GM18870 (cell line): ENCODE results near the gene VPS26B.
"Not testable (repeated sequence)": the region's sequence is repeated elsewhere in the genome, so short reads cannot be mapped to it uniquely, and the experiment has no call there.

Experiments used
- ATAC-seq: cut with Tn5 transposase; IDR thresholded peaks from one replicate; pipeline ENCODE4 v1.9.1; 2021; ENCODE audit warnings: moderate library complexity; ENCODE audit not compliant: unreplicated experiment

Gene VPS26B

DNA sequence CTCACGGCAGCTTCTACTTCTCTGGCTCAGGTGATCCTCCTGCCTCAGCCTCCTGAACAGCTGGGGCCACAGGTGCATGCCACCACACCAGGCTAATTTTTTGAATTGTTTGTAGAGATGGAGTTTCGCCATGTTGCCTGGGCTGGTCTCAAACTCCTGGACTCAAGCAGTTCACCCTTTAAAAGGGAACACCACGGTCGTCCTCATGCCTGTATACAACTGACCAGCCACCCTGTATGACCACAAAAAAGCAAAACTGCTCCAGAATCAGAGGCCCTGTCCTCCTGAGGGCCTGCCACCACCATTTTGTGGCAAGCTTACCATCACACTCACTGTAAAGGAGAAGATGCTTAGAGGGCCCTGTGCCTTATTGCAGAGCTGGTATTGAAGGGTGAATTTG lies 53.9 kb downstream of the VPS26B start:
- ATAC-seq, result no peak

DNA sequence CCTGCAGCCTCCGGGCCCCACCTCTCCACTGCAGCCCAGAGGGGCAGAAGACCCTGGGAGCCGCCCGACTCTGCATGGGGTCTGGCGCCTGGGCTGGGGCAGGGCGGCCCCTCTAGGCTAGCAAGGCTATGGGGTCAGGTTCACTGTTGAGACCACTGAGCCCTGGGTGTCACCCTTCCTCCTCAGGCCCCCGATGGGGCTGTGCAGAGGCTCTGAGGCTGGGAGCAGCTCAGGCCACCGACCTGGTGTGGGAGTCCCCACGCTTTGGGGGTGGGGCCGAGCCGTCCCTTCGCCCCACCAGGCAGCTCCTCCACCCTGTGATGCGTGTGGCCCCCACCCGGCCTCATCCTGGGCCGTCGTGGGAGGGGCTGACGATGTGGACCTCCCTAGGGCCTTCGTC lies 57.2 kb downstream of the VPS26B start:
- not testable (repeated sequence) for ATAC-seq

DNA sequence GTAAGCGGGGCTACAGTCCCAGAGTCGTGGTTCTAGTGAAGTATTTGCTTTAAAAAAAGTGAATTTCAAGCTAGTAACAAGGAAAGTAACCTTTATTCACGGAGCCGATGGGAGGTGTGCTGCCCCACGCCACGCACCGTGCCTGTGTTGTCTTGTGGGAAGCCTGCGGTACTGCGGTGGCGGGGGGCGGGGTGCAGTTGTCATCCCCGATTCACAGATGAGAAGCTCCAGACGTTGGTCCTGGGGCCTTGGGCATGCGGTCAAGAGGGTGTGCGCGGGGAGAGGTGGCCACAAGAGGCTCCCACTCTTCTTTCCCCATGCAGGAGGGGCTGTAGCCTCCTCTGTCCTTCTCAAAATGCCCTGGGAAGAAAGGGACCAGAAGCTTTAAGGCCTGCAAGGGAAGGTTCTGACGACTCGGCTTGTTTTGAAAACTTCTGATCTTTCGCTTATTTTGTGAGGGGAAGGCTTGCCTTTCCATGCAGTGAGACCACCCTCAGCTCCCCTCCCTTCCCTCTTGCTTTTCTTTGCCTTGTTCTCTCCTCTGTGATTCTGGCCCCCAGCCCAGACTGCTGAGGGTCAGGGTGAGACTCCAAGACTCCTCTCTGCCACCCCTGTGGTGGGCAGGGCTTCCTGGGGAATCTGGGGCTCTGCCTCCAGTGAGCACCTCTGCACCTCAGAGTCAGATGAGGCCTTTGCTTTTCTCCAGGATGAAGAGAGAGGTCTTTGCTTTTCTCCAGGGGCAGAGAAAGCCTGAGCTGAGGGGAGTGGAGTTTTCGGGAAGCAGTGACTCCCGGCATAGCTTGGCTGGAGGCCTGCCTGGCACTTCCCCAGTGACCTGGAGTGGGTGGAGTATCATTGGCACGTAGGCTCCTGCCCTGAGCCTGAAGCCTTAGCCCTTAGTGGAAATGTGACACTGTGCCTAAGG lies 57.9 kb downstream of the VPS26B start:
- ATAC-seq, result no peak

DNA sequence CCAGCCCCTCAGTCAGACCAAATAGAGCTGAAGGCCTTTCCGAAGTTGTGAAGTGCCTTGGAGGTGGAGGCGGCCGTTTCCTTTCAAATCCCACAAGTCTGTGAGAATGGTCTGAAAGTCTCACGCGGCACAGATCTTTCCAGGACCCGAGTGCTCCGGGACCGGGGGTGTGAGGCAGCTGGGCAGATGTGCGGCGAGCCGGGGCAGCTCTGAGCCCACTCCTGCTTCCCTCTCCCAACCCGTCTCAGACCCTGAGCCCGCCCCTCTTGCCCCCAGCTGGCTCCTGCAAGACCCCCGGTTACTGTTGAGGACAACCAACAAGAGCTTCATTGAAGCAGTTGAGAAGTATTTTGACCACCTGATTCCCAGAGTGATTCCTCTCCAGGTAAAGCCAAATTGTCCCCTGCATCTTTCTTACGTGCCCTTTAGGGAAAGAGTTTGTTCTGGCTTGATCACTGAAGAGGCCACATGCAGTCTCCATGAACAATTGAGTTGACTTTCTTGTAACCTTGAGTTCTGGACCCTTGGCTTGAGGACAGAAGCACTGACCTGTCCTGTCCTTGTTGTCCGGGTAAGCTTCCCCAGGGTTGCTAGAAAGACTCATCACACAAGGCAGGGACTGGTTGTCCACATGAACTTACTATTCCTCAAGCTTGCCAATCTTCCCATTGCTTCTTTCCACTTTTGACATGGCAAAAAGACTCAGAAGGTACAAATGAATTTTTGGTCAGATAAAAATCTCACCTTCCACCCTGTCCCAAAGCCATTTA lies 59.2 kb downstream of the VPS26B start:
- no peak for ATAC-seq

DNA sequence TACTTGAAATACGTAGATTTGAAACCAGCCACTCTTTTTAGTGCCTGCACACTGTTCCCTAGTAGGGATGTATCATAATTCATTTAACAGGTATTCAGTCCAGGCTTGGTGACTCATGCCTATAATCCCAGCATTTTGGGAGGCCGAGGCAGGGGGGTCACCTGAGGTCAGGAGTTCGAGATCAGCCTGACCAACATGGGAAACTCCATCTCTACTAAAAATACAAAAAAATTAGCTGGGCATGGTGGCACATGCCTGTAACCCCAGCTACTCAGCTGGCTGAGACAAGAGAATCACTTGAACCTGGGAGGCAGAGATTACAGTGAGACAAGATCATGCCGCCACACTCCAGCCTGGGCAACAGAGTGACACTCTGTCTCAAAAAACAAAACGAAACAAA lies 59.9 kb downstream of the VPS26B start:
- not testable (repeated sequence) for ATAC-seq

DNA sequence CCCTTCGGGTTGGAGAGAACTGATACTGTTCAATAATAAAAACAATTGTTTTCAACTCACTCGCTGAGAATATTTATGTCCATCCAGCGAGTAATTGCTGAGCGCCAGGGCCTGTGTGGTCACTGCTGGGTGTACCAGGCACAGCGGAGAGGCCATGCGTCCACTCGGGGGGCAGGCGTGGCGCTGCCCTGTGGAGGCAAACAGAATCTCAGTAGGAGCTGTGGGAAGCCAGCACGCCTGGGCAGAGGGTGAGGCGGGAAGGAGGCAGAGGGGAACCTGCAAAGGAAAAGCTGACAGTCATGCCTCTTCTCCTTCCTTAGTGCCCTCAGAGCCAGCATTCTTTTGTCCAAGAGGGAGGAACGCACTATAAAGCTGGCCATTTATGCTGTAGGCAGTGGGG lies 63.1 kb downstream of the VPS26B start:
- ATAC-seq, result no peak

DNA sequence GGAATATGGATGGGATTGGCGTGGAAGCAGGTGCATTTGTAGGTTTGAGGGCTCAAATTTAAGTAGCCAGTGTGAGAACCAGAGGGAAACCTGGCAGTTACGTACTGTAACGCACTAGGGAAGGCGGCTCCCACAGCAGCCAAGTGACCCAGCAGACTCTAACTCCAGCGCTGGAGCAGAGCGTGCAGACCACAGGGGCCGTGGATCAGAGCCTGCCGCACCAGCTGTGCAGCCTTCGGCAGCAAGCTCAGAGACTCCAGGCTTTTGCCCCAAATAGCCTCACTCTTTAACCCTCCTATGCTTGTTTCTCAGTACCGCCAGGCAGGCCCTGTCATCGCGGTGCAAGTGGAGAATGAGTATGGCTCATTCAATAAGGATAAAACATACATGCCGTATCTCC lies 64.0 kb downstream of the VPS26B start:
- ATAC-seq, result no peak

DNA sequence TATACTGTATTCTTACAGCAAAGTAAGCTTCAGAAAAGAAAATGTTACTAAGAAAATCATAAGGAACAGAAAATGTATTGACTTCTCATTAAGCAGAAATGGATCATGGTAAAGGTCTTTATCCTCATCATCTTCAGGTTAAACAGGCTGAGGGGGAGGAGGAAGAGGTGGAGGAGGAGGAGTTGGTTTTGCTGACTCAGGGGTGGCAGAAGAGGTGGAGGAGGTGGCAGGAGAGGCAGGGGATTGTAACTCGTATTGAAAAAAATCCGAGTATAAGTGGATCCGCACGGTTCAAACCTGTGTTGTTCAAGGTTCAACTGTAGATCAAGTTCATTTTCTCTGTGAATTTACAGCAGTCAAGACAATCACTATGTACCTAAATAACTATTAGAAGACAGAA lies 64.7 kb downstream of the VPS26B start:
- ATAC-seq, result no peak

DNA sequence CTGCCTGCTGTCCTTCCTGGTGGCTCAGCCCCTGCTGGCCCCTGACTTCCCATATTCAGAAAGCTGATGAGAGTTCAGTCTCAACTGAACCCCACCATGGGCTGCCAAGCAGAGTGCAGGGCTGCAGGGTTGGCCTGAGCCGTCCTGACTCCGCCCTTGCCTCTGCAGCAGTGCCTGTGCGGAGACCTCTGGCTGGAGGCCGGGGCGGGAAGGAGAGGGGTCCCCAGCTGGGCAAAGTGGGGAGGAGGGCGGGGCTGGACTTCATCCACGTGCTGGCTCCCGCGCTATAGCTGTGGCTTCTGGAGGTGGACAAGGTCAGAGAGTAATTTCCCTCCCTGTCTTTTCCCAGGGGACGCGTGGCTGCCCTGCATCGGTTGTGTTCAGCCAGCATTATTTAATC lies 65.3 kb downstream of the VPS26B start:
- ATAC-seq, result no peak

DNA sequence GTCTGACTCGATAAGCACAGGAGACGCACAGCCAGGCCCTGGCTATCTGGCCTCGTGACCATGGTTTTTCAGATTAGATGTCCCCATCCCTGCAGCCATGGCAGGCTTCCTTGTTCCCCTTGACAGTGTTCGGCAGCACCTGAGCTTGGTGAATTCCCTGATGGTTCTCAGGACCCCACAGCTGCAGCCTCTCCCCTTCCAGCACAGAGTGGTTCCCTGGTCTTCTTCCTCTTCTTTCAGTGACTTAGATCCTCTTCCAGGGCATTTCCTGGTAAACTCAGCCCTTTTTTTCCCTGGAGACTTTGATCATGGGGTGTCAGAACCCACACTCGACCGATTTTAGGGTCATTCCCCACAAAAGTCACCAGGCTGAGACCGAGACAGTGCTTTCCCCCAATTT lies 66.2 kb downstream of the VPS26B start:
- no peak for ATAC-seq

DNA sequence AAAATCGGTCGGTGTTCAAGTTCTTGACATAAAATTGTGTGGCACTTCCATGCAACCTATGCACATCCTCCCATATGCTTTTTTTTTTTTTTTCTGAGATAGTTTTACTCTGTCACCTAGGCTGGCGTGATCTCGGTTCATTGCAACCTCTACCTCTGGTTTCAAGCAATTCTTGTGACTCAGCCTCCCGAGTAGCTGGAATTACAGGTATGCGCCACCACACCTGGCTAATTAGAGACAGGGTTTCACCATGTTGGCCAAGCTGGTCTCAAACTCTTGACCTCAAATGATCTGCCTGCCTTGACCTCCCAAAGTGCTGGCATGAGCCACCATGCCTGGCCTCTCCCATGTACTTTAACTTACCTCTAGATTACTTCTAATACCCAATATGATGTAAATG lies 66.7 kb downstream of the VPS26B start:
- no peak for ATAC-seq

DNA sequence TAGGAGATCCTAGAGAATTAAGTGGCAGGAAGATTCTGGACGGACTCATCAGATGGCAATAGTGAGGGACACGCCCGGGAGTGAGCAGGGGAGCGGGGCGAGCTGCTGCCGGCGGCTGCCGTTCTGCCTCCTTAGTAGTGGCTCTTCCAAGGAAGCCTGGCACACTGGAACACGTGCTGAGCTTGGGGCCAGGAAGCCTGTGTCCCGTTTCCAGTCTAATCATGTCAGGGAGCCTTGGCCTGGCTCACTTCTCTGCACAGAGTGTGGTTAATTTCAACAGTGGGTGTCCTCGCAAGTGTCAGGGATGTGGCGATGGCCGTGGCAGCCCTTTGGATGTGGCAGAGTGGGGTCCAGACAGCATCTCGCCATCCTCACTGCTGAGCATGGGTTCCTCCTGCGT lies 68.2 kb downstream of the VPS26B start:
- ATAC-seq, result no peak

DNA sequence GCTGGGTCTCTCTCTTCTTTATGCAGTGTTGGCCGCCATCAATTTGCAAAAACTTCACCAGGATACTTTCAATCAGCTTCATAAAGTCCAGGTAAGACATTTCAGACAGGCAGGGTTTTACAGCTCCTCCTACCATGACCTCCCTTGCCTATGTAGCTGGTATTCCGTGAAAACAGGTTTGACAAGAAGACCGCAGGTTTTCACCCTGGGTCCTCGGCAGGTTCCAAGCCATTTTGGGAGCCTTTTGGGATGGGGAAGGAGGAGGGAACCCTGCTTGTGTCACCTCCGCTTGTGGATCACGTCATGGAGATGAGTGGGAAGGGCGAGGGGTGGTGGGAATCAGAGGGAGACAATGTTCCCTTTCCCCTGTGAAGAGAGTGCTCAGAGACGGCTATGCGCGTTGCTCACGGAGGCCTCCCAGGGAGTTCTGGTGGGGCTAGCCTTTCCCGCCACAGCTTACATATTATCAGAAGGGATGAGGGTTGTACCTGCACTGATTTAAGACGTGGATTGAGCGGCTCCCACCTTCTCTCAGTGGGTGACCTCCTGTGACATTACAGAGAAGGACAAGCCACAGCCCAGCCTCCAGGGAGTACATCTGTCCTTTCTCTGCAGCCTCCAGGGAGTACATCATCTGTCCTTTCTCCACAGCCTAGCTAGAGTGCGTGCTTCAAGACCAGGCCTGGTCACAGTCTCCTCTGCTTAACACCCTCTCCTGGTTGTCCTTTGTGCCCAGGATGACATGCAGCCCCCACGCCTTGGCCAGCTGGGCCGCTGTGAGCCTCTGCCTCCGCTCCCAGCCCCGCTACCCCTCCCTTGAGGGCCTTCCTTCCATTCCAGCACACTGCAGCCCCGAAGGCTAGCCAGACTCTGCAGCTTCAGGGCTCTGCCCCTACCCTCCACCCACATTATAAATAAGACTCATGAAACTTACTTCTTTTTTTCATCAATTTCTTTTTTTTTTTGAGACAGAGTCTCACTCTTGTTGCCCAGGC lies 68.9 kb downstream of the VPS26B start:
- no peak for ATAC-seq

DNA sequence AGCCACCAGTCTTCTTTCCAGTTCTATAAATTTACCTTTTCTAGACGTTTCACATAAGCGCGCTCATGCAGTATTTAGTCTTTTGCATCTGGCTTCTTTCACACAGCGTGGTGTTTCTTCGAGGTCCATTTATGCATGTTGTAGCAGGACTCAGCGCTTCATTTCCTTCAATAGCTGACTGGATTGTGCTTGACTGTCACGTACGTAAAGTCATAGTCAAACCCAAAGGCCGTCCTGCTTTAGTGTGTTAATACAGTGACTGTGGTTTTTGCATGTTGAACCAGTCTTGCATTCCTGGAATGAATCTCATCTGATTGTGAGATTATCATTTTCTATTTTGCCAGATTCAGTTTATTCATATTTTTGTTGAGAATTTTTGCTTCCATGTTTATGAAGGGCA lies 70.2 kb downstream of the VPS26B start:
- ATAC-seq, result no peak
